ENCODE data around the gene NRTN.
"Not testable (repeated sequence)": the region's sequence is repeated elsewhere in the genome, so short reads cannot be mapped to it uniquely, and the experiment has no call there.

NRTN gene

DNA sequence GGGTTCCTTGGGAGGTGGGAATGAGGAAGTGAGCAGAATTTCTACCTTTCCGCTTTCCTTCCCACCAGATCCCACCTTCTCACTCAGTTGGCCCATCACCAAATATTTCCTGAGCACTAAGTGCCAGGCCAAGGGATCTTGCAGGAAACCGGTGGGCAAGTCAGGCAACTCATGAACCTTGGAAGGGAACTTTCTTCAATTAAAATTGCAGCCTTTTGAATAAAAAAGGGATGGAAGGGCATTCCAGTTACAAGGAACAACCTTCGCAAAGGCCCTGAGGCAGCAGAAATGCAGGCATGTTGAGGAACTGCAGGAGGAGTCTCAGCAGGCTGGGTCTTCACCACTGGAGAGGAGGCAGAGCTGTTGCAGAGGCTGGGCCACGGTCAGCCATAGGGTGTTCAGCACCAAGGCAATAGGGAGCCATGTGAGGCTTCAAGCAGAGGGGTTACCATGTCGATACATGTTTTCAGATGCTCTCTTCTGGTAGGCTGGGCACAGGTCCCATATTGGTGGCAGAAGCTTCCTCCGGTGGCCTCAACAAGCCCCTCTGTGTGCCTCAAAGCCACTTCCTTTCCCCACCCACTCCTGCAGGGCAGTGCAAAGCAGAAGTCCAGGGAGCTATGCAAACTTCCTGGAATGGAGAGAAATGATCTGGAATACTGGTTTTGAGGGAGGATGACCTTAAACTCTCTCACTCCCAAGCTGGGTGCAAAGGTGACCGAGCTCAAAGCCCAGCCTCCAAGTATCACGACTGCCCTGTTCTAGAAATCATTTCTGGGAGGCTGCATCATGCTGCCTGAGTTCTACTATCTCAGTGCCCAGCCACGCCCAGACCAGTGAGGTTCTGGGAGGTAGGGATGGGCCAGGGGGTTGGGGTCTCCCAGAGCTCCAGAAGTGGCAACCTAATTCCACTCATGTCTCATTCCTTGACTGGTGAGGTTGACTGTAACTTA is 34.5 kb downstream of the NRTN start, which contains the start of gene FUT6:
Gene FUT6, minus strand, starts transcription at position 638 of the 953 bp plus-strand sequence. CDS start 7,135 bp downstream, outside the sequence.
- no peak for DNase-seq

GRCh38 chr19:5841735-5842111 is 36.9 kb downstream of the NRTN start:
- DNase-seq: not testable (repeated sequence)

- DNase-seq: no peak
Measured at GRCh38 chr19:5843295-5843927, 38.5 kb downstream of the NRTN start.

- no peak for DNase-seq
Measured at GRCh38 chr19:5844456-5845433, 39.9 kb downstream of the NRTN start.

- DNase-seq: not testable (repeated sequence)
Measured at GRCh38 chr19:5847846-5848245, 43.0 kb downstream of the NRTN start.

- DNase-seq: not testable (repeated sequence)
Measured at GRCh38 chr19:5848621-5849020, 43.8 kb downstream of the NRTN start.

DNA sequence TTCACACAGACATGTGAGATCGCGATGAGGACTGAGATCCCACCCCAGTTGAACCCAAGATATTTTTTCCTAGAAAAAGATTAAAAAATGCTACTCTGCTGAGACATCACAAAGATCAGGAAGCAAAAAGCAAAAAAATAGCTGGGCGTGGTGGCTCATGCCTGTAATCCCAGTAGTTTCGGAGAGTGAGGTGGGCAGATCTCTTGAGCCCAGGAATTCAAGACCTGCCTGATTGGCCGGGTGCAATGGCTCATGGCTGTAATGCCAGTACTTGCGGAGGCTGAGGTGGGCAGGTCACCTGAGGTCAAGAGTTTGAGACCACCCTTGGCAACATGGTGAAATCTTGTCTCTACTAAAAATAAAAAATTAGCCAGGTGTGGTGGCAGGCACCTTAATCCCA is 45.3 kb downstream of the NRTN start:
- DNase-seq: no peak

DNA sequence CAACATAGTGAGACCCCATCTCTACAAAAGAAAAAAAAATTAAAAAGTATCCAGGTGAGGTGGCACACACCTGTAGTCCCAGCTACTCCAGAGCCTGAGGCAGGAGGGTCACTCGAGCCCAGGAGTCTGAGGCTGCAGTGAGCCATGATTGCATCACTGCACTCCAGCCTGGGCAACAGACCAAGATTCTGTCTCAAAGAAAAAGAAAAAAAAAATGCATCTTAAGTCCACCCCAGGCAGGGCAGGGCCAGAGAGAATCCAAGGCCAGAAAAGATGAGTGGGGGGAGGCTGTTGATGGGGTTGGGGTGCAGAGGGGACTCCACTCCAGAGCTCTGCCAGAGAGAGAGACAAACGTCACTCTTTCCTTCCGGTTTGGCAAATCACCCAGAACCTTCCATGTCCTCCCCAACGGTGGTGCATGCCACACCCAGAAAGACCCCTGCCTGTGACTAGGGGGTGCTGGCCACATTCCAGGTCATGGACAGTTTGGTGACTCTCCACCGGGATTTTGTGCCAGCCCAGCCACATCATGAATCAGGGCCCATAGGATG is 46.0 kb downstream of the NRTN start:
- DNase-seq: no peak

DNA sequence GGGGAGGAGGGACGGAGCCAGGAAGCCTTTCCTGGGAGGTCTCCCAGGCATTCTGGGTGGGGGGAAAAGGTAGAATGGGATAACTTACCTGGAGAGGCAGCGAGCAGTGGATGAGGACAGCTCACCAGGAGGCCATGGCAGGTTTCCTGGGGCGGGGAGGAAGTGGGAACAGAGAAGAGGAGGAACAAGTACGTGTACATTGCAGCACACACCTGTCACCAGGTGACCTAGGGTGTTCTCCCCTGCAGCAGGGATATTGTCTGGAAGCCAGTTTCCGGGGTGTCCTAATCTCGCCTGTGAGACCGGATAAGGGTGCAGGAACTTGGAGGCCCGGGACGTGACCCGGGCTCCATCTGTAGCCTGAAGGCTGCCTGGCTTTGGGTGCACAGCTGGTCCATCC is 46.4 kb downstream of the NRTN start, which contains the start of gene FUT3:
Gene FUT3, minus strand, starts transcription at position 148 of the 400 bp plus-strand sequence.
- no peak for DNase-seq

- DNase-seq: not testable (repeated sequence)
Measured at GRCh38 chr19:5854121-5854520, 49.3 kb downstream of the NRTN start.

DNA sequence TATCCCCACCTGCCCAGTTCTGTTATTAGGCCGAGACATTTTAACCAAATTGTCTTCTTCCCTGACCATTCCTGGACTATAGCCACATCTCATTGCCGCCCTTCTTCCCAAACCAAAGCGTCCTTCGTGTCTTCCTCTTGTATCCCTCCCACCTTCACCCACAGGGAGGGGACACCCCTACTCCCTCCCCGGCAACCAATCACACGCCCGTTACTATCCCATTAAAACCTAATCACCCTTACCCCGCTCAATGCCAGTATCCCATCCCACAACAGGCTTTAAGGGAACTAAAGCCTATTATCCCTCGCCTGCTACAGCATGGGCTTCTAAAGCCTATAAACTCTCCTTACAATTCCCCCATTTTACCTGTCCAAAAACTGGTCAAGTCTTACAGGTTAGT is 50.3 kb downstream of the NRTN start:
- DNase-seq: not testable (repeated sequence)

GRCh38 chr19:5857203-5858081 is 52.6 kb downstream of the NRTN start:
- DNase-seq: no peak

GRCh38 chr19:5863030-5863665 is 58.3 kb downstream of the NRTN start:
- DNase-seq: no peak

- no peak for DNase-seq
Measured at GRCh38 chr19:5864013-5864720, 59.3 kb downstream of the NRTN start.

DNA sequence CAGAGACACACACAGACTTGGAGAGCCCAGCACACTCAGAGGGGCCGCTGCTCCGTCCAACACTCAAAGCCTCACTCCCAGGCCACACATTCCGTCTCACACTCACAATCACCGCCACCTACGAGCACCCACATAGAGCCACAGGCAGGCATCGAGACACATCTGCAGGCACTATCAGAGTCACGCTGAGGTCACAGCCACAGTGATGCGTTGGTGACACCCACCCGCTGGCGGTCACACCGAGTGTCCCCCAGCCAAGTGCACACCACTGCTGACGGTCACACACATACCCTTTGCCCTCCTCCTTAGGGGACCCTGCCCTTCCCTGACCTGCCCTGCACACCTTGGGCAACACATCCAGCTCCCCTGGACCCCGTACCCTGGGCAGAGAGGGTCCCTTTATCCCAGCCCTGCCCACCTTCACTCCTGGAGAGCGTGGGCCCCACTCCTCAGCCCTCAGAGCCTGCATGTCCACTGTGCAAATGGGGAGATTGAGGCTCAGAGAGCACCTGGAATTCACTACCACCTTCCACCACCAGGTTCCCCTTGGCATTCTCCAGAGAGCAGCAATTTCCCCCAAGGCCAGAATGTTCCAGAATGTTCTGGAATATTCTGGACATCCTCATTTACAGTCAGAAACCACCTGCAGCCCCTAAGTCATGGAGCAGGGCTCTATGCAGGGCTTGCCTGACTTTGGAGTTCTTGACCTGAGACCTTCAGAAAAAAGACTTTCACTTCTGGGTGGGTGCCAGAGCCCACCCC is 60.0 kb downstream of the NRTN start:
- DNase-seq: no peak

DNA sequence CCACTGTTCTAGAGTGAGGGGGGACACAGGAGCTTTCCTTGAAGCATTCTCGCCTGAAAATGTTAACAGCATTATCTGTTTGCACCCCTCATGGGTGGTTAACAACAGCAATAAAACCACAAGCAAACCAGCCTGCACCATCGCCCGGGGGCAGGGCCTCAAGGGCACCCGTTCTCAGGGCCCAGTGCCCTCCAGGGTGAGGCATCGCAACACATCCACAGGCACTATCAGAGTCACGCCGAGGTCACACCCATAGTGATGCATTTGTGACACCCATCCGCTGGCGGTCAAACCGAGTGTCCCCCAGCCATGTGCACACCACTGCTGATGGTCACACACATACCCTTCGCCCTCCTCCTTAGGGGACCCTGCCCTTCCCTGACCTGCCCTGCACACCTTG is 60.9 kb downstream of the NRTN start:
- DNase-seq: no peak

- DNase-seq: no peak
Measured at GRCh38 chr19:5867201-5868136, 62.6 kb downstream of the NRTN start.

DNA sequence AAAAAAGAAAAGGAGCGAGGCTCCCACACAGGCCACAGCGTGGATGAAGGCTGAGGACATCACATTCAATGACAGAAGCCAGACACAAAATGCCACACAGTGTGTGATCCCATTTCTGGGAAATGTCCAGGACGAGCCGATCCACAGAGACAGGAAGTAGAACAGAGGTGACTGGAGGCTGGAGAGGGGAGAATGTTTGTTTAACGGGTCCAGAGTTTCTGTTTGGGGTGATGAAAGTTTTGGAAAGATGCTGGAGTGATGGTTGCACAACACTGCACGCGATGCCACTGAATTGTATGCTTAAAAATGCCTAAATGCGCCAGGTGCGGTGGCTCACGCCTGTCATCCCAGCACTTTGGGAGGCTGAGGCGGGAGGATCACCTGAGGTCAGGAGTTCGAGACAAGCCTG is 66.1 kb downstream of the NRTN start:
- no peak for DNase-seq
